GM12878 (cell line): ENCODE measurements around the gene SPDYA.

Experiments used
- ATF7 ChIP-seq: fragments of 450-650 bp; IDR thresholded peaks from 2 replicates; pipeline ENCODE4 v1.6.1; 2016; ENCODE audit warnings: low read depth, mild to moderate bottlenecking
- POLR2A ChIP-seq: IDR thresholded peaks from 2 replicates; pipeline ENCODE4 v1.6.1; 2011; ENCODE audit warnings: low read depth, mild to moderate bottlenecking, low read length

- TF ChIP-seq ATF7 (no peak), POLR2A (no peak)
These were observed 44.6 kb downstream of the SPDYA start for GRCh38 chr2:28855193-28855592.
